Measurements from ENCODE around the gene ZBTB44.
A peak's percentile ranks its signal among the peaks of the same experiment; 100 is the strongest.
"Not testable (repeated sequence)": the region's sequence is repeated elsewhere in the genome, so short reads cannot be mapped to it uniquely, and the experiment has no call there.

Gene ZBTB44

GRCh38 chr11:130212431-130212961 is 102.2 kb downstream of the ZBTB44 start:
- DNase-seq, result no peak

- DNase-seq, result no peak
Measured at GRCh38 chr11:130211781-130212401, 102.8 kb downstream of the ZBTB44 start.

GRCh38 chr11:130211144-130211543 is 103.6 kb downstream of the ZBTB44 start:
- no peak for DNase-seq

GRCh38 chr11:130209954-130210854 is 104.5 kb downstream of the ZBTB44 start:
- no peak for DNase-seq

- no peak for DNase-seq
Measured at GRCh38 chr11:130209128-130209932, 105.4 kb downstream of the ZBTB44 start.

- DNase-seq, result no peak
Measured at GRCh38 chr11:130208241-130209127, 106.2 kb downstream of the ZBTB44 start.

GRCh38 chr11:130206141-130206540 is 108.6 kb downstream of the ZBTB44 start:
- DNase-seq, result no peak

- DNase-seq, result no peak
Measured at GRCh38 chr11:130204703-130205095, 110.0 kb downstream of the ZBTB44 start.

- no peak for DNase-seq
Measured at GRCh38 chr11:130203766-130204702, 110.7 kb downstream of the ZBTB44 start.

- DNase-seq, result no peak
Measured at GRCh38 chr11:130202818-130203689, 111.7 kb downstream of the ZBTB44 start.

GRCh38 chr11:130202009-130202817 is 112.5 kb downstream of the ZBTB44 start:
- DNase-seq, result peak in 1 of 2 donors; percentile 4

GRCh38 chr11:130201026-130201425 is 113.7 kb downstream of the ZBTB44 start:
- DNase-seq, result no peak

GRCh38 chr11:130199792-130200191 is 114.9 kb downstream of the ZBTB44 start:
- no peak for DNase-seq

- DNase-seq, result no peak
Measured at GRCh38 chr11:130198964-130199363, 115.8 kb downstream of the ZBTB44 start.

- DNase-seq, result no peak
Measured at GRCh38 chr11:130198292-130198691, 116.4 kb downstream of the ZBTB44 start.

GRCh38 chr11:130197386-130198035 is 117.2 kb downstream of the ZBTB44 start:
- no peak for DNase-seq

- DNase-seq, result no peak
Measured at GRCh38 chr11:130194241-130195023, 120.3 kb downstream of the ZBTB44 start.

GRCh38 chr11:130193551-130193950 is 121.2 kb downstream of the ZBTB44 start:
- not testable (repeated sequence) for DNase-seq

All from inflammatory macrophage treated with lipopolysaccharide for 1 hour (primary cell).